HuH-7.5 (cell line): ENCODE results near the gene ZFYVE28.
"Not testable (repeated sequence)": the region's sequence is repeated elsewhere in the genome, so short reads cannot be mapped to it uniquely, and the experiment has no call there.

Experiments used
- DNase-seq: peaks from one replicate; pipeline ENCODE4 v3.0.0; 2011; ENCODE audit warnings: low spot score

Gene ZFYVE28

DNA sequence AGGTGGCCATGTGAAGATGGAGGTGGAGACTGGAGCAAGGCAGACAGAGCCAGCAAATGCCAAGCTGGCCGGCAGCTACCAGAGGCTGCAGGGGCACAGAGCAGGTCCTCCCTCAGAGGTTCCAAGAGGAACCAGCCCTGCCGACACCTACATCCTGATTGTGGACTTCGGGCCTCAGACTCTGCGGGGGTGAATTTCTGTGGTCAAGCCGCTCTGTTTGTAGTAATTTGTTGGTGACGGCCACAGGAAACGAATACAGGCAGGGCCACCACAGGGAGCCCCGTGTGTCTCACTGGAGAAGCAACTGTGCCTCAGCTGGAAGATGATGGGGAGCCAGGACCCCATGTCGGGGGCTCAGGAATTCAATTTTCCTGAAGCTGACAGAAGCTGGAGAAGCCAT lies 28.3 kb downstream of the ZFYVE28 start:
- no peak for DNase-seq

DNA sequence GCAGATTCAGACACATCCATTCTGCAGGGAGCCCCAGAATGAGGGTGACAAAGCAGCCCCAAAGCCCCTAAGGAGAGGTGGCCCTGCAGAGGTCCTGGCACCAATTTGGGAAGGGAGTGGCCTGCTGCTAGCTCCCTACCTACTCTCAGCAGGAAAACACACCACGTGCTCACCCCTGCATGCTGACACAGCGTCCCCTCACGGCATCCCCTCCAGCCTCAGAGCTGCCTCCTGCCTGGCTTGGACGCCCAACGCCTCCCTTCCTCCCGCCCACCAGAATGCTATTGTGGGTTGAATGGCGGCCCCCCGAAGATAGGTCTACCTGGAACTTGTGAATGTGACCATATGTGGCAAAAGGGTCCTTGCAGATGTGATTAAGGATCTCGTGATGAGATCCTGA lies 28.8 kb downstream of the ZFYVE28 start:
- no peak for DNase-seq

DNA sequence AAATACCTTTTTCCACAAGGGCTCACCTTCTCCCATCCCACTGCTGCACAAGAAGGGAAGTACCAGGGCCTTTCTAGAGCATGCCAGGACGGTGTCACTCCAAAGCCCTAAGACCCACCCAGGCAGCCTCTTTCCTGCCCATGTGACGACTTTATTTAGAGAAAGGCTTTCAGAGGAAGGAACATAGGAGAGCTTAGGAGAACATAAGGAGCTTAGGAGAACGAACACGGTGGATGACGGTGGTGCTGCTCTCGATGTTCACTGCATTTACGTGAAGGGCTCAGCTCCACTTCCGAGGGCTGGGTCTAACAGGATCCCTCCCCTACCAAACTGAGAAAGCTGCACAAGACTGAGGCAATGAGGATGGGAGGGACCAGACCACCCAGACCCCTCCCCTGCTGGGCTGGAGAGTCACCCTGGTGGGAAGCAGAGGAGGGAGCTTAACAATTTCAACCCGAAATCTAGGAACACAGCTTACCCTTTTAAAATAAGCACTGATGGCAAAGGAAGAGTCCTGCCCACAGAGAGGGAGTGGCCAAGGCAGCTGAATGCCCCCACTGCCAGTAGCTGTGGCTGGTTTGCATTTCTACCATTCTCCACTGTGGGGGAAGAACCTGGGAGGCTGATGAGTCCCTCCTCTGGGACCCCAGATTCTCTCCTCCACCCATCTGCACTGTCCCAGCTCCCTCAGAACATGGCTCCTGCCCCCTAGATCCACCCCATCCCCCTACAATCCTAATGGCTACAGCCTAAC lies 29.8 kb downstream of the ZFYVE28 start:
- no peak for DNase-seq

DNA sequence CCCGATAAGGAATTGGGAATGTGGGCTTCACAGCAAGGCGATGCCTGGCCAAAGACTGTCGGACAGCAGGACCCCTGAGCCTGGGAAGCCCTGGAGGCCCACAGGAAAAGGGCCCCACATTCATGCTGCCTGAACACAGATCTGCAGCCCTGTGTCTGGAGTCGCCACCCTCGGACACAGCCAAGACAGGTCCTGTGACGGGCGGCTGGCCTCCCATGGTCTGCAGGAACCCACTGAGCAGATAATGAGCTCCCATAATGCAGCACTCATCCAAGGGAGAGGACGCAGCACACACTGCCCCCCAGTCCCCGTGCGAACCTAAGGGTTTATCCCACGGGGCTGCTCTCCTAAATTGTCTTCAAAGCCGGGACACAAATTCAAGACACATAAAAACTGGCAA lies 30.6 kb downstream of the ZFYVE28 start:
- no peak for DNase-seq

DNA sequence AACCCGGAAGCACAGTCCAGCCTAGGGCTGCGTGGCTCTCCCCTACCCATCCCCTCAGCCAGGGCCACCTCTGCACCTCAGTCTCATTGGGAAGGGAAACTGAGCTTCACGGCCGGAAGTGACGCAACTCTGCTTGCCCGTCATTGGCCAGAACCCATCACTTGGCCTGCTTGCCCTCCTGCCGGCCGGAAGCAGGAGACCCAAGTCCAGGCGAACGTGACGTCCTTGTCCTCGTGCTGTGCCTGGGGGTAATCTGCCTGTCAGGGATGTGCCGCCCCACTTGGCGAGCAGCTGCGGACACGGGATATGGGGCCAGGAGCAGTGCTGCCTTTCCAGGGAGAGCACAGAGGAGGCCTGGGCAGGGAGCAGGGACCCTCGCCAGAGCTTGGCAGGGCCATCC lies 31.2 kb downstream of the ZFYVE28 start:
- DNase-seq, result no peak

DNA sequence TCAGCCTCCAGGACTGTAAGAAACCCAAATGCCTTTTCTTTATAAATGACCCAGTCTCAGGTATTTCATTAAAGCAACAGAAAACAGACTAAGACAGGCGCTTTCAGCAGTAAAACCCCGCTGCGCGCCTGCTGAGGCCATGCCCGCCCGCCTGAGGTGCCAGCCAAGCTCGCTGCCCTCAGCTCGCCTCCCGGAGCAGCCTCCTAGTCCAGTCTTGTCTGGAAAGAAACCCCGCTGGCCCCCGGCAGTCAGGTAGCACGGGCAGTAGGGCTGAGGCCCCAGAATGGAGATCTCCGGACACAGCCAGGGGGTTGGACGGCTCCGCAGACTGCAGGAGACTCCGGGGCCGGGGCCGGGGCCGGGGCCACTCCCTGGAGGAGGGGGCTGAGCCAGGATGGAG lies 31.7 kb downstream of the ZFYVE28 start:
- no peak for DNase-seq

DNA sequence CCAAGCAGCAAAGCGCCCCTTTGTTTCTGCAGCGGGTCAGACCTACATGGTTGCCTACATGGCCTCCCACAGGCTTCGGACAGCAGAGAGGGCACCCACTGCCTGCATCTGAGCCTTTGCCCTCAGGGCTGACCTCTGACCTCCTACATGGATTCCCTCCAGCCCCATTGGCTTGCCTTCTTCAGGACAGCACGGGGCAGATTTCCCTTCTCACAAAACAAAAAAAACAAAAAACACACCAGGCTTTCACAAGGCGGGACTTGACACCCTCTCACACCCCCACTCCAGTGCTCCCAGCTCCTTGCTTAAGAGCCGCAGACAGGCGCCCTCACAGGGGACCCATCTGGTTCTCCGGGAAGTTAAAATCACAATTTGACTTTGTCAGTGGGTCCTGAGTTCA lies 32.9 kb downstream of the ZFYVE28 start:
- no peak for DNase-seq

DNA sequence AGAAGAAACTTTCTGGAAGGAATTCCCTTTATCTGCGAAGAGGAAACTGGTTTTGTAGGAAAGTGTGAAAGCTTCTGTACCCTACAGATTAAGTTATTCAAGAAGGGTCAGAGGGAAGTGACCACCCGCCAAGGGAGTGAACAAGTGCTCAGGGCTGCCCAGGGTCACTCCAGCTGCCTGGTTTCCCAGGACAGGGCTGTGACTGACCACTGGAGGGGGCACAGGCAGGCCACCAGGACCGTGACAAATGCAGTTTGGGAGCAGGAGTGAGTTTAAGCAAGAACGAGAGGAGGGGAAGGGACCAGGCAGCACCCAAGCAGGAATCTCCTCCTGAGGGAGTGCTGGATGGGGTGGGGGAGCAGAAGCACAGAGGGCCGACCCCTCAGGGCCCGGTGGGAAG lies 34.2 kb downstream of the ZFYVE28 start:
- DNase-seq, result no peak

DNA sequence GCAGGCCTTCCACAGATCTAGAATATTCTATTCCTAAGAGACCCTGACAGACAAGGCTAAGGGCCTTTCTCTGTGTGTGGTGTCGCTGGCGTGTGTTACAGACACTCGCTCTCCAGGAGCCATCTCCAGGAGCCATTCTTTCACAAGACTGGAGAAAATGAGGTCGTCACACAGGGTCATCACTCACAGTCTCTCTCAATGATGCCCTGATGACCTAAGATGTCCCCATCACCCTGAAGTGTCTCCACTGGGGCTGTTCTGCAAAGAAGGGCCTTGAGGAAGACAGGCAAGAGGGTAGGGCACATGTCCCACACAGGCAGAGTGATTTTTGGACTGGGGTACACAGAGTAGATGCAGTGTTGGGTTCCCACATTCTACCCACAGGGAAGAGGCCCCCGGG lies 34.7 kb downstream of the ZFYVE28 start:
- DNase-seq, result no peak

DNA sequence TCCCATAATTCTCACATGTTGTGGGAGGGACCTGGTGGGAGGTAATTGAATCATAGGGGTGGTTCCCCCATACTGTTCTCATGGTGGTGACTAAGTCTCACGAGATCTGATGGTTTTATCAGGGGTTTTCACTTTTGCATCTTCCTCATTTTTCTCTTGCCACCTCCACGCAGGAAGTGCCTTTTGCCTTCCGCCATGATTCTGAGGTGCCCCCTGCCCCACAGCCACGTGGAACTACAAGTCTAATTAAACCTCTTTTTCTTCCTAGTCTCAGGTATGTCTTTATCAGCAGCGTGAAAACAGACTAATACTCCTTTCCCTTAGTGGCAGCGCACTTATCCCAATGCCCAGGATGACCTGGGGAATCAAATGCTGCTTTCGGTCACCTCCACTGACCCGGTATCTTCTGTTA lies 35.2 kb downstream of the ZFYVE28 start:
- DNase-seq, result not testable (repeated sequence)

DNA sequence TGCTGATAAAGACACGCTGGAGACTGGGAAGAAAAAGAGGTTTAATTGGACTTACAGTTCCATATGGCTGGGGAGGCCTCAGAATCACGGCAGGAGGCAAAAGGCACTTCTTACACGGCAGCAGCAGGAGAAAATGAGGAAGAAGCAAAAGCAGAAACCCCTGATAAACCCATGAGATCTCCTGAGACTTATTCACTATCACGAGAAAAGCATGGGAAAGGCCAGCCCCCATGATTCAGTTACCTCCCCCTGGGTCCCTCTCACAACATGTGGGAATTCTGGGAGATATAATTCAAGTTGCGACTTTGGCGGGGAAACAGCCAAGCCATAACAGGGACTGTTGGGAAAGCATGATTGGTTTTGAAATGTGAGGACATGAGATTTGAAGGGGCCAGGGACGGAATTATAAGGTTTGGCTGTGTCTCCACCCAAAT lies 35.7 kb downstream of the ZFYVE28 start:
- not testable (repeated sequence) for DNase-seq

DNA sequence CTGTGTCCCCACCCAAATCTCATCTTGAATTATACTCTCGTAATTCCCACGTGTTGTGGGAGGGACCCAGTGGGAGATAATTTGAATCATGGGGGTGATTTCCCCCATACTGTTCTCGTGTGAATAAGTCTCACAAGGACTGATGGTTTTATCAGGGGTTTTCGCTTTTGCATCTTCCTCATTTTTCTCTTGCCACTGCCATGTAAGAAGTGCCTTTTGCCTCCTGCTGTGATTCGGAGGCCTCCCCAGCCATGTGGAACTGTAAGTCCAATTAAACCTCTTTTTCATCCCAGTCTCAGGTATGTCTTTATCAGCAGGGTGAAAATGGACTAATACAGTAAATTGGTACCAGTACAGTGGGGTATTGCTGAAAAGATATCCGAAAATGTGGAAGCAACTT lies 37.9 kb downstream of the ZFYVE28 start:
- not testable (repeated sequence) for DNase-seq

DNA sequence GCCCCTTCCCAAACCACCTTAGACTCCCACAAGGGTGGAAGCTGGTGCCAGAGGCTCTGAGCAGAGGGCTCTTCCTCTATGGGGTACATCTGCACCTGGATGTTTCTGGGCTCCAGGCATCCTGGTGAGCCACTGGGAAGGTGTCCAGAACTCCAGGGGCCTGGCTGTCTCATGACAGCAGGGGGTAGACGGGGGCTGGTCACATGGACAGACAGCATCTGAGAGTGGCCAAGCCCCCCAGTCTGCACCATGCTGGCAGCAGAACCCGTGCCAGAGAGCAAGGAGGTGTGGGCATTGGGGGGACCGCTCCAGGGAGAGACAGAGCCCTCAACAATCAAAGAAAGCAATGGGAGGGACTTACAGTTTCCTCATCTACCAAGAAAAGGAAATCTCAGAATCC lies 39.5 kb downstream of the ZFYVE28 start:
- DNase-seq, result no peak

DNA sequence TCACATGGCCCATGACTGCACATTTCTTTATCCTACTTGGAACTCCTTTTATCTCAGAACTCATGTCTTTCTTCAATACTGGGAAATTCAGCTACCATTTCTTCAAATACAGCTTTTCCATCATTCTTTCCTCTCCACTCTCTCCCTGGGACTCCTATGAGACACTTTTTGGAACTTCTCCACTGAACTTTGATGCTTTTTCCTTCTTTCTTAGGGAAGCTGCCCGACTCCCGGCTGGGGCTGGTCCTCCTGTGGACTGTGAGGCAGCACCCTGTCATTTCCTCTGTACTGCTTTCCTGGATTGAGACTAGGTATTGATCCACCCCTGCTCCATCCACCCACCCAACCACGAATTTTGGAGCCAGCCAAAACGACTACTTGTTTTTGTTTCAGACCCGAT lies 40.0 kb downstream of the ZFYVE28 start:
- DNase-seq, result no peak

DNA sequence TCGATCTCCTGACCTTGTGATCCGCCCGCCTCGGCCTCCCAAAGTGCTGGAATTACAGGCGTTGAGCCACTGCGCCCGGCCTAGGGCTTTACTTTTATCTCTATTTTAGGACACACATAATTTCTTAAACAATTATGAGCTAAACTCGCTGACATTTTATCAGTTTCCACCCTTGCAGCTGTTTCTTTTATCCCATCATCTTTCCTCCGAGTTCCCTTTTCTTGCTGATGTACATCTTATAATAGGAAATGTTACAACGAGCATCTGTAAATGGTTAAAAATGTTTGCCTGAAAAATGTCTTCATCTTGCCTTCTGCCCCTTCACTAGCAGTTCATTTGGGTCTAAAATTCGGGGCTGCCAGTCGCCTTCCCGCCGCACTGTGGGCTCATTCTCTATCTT lies 41.2 kb downstream of the ZFYVE28 start:
- DNase-seq, result no peak

DNA sequence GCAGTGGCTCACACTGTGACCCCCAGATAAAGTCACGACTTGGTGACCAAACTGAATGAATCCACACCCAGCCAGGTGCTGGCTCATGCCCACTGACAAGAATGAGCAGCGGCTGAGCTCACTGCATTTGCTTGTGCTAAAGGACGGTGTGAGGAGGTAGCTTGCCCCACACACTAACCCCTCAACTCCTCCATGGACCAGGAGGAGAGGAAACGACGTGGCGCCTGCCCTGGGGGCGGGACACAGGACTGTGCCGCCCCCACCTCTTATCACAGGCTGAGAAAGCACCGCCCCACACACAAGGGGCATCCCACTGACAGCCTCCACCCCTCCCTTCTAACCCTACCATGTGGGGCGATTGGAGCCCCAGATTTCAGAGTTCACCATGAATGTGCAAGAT lies 43.0 kb downstream of the ZFYVE28 start:
- no peak for DNase-seq

DNA sequence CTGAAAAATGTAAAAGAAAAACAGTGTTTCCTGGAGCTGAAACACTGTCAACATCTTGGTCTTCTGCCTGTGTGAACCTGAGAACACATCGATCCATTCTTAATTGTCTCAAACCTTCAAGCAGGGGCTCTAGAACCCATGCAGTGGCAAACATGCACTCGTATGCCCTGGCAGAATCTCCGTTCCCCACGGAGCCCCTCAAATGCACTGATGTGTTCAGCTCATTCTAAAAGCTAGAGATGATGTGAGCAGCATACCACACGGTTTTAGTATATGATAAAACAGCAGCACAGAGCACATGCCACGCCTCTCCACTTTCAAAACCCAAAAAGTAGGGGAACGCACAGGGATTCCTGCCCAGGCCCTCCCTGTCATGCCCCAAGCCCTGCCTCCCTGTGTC lies 44.9 kb downstream of the ZFYVE28 start:
- no peak for DNase-seq

DNA sequence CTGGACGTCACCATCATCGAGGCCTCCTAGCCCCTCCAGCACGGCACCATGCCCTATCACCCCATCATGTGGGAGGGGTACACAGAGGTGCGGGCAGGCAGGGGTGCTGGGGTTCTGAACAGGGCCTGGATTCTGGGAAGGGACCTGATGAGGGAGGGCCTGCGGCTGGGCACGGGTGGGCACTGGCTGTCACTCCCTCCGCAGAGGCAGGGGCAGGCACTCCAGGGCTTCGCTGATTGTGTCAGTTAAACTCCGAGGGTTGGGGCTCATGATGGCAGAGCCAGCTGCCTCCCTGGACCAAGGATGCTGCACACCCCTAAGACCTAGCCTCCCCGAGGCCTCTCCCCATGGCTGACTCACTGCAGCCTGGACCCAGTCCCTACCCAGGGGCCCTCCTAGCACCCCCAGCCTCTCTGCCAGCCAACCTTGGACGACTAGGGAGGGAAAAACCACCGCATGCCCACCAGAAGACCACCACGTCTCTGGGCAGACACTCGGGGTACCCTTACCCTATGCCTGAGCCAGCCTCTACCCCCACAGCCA lies 45.9 kb downstream of the ZFYVE28 start:
- DNase-seq, result no peak

DNA sequence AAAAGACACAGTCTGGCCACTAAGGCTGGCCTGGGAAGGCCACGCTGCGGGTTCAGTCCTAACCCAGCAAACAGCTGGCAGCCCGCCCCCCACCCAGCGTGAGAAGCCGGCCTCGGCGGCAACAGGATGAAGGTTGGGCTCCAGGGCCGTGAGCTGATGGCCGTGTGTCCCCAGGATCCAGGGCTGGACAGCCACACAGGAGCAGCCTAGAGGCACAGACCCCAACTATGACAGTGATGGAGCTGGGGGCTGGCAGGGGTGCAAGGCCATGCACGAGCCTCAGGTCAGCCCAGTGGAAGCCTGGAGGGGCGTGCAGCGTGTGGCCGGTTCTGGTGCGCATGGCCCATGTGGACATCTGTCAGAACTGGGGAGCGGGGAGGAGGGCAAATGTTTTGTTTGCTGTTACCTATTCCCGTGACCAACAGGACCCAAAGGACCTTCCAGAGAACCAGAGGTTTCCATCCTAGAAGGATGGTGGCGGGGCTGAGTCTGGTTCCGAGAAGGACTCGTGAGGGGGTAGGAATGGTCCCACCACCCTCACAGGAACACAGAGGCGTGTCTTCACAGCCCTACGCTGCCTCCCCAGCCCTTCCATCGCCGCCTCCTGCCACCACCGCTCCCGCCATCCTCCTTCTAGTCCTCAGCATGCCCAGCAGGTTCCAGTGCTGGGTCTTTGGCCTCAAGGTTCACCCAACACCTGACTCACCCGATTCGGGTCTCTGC lies 46.5 kb downstream of the ZFYVE28 start:
- no peak for DNase-seq

DNA sequence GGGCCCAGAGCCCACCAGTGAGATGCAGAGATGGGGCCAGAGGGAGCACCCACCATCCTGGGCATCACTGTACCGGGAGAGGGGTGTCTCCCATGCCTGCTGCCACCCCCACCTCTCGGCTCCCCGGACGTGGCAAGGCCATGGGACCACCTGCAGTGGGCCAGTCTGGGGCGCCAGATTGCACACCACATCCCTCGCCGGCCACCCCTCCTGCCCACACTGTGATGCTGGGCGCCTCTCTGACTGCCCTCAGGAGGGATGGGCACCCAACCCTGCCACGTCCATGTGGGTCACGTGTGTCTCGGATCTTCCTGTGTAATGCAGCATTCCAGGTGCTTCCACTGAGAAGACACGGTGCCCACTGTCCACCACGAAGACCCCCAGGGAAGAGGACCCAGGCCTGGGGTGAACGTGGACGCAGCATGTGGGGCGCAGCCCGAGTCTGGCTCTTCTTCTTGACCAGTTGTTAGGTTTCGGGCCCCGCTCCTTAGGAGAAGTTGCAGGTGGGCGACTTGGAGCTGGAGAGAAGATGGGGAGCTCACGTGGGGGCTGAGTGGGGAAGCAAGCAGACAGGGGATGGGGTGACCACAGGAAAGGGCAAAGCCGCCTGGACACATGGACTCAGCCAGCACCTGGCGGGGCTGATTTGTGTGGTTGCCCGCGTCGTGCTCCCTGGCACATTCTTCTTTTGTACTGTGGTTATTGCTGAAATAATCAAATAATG lies 47.7 kb downstream of the ZFYVE28 start:
- DNase-seq, result no peak

DNA sequence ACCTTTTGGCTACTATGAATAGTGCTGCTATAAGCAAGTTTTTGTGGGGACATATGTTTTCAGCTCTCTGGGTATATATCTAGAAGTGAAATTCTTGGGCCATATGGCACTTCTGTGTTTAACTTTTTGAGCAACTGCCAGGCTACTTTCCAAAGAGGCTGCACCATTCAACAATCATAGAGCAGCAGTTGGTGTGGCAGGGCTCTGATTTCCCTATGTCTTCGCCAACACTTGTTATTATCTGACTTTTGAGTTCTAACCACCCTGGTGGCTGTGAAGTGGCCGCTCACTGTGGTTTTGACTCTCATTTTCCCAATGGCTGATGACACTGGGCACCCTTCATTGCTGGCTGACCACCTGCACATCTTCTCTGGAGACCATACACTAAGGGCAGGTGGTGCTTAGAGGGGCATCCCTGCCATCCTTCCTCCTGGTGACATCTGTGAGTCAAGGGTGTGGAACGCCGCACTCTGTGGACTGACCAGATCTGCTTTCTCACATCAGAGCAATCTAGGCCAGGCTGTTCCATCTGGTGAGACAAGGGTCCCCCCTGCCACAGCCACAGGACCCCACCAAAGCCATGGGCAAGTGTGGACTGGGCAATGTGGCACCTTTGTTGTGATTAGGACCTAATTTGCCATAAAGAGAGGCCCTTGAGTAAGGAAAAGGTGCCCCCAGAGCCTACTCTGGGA lies 49.6 kb downstream of the ZFYVE28 start:
- no peak for DNase-seq

DNA sequence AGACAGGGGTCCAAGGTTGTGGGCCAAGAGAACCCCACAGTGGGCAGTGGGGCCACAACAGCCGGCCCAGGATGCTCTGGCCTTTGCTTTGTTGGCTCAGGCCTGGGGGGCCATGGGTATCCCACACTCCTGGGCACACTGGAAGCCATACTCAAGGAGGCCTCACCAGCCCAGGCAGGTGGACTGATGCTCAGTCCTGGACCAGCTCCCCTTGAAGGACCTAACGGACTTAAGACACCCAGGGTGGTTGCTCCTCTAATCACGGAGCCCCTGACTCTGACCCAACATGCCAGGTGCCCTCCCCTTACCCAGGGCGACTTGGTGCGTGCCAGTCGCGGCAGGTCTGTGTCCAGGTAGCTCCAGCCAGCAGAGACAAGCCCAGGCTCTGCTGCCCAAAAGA lies 50.8 kb downstream of the ZFYVE28 start:
- DNase-seq, result no peak
